IPS-NIHi11 (cell line): ENCODE results near the gene UGT1A10.
A peak's percentile ranks its signal among the peaks of the same experiment; 100 is the strongest.
"Not testable (repeated sequence)": the region's sequence is repeated elsewhere in the genome, so short reads cannot be mapped to it uniquely, and the experiment has no call there.

Source experiments
- DNase-seq: peaks from one replicate; pipeline ENCODE4 v3.0.0; 2012; ENCODE audit warnings: mixed read lengths, low spot score

UGT1A10 gene

GRCh38 chr2:233636306-233636705 is at the start of gene UGT1A10:
Gene UGT1A10 (plus strand): TSS chr2:233636448. CDS start chr2:233636523, 75 bp downstream.
- DNase-seq = not testable (repeated sequence)

GRCh38 chr2:233588400-233588799 is 47.8 kb upstream of the UGT1A10 start:
- no peak for DNase-seq

- DNase-seq = not testable (repeated sequence)
These were observed 43.5 kb upstream of the UGT1A10 start for GRCh38 chr2:233592706-233593105.

- no peak for DNase-seq
These were observed 43.0 kb upstream of the UGT1A10 start for GRCh38 chr2:233593201-233593600.

GRCh38 chr2:233597522-233597921 is 38.7 kb upstream of the UGT1A10 start:
- DNase-seq = no peak

GRCh38 chr2:233598952-233599351 is 37.3 kb upstream of the UGT1A10 start:
- DNase-seq = no peak

- DNase-seq = no peak
These were observed 35.9 kb upstream of the UGT1A10 start for GRCh38 chr2:233600386-233600785.

GRCh38 chr2:233602076-233602475 is 34.2 kb upstream of the UGT1A10 start:
- DNase-seq = no peak

GRCh38 chr2:233603520-233603919 is 32.7 kb upstream of the UGT1A10 start:
- no peak for DNase-seq

GRCh38 chr2:233604826-233605225 is 31.4 kb upstream of the UGT1A10 start:
- DNase-seq = no peak

- DNase-seq = no peak
These were observed 30.6 kb upstream of the UGT1A10 start for GRCh38 chr2:233605680-233606079.

- no peak for DNase-seq
These were observed 25.0 kb upstream of the UGT1A10 start for GRCh38 chr2:233611284-233611683.

GRCh38 chr2:233617476-233617875 is 18.8 kb upstream of the UGT1A10 start, which contains the start of gene UGT1A8:
Gene UGT1A8 (plus strand): TSS chr2:233617633. CDS start chr2:233617708, 75 bp downstream.
- DNase-seq = not testable (repeated sequence)

- DNase-seq = no peak
These were observed 16.0 kb upstream of the UGT1A10 start for GRCh38 chr2:233620204-233620603.

GRCh38 chr2:233621863-233622262 is 14.4 kb upstream of the UGT1A10 start:
- not testable (repeated sequence) for DNase-seq

GRCh38 chr2:233627331-233628025 is 8.8 kb upstream of the UGT1A10 start:
- DNase-seq = no peak

- DNase-seq = no peak
These were observed 2.6 kb downstream of the UGT1A10 start for GRCh38 chr2:233638836-233639235.

- DNase-seq = no peak
These were observed 3.6 kb downstream of the UGT1A10 start for GRCh38 chr2:233639860-233640259.

GRCh38 chr2:233643128-233643527 is 6.9 kb downstream of the UGT1A10 start:
- DNase-seq = peak; percentile 16

- not testable (repeated sequence) for DNase-seq
These were observed 9.8 kb downstream of the UGT1A10 start for GRCh38 chr2:233646033-233646432.

- no peak for DNase-seq
These were observed 14.7 kb downstream of the UGT1A10 start for GRCh38 chr2:233650981-233651380.

GRCh38 chr2:233651430-233651829 is 15.2 kb downstream of the UGT1A10 start:
- DNase-seq = no peak

GRCh38 chr2:233654501-233654900 is 18.3 kb downstream of the UGT1A10 start:
- no peak for DNase-seq

- no peak for DNase-seq
These were observed 18.8 kb downstream of the UGT1A10 start for GRCh38 chr2:233655043-233655442.
